Measurements from ENCODE around the gene CHD9.

DNA sequence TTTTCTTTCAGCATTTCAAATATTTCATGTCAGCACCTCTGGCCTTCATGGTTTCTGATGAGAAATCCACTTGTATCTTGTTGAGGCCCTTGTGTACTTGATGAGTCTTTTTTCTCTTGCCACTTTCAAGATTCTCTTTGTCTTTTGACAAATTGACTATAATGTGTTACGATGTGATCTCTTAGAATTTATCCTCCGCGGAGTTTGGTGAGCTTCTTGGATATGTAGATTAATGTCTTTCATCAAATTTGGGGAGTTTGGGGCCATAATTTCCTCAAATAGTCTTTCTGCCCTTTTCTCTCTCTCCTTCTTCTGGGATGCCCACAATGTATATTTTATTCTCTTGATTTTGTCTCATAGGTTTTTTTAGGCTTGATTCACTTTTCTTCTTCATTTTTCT is 96.0 kb downstream of the CHD9 start:
- TF ChIP-seq, protein P1, sequence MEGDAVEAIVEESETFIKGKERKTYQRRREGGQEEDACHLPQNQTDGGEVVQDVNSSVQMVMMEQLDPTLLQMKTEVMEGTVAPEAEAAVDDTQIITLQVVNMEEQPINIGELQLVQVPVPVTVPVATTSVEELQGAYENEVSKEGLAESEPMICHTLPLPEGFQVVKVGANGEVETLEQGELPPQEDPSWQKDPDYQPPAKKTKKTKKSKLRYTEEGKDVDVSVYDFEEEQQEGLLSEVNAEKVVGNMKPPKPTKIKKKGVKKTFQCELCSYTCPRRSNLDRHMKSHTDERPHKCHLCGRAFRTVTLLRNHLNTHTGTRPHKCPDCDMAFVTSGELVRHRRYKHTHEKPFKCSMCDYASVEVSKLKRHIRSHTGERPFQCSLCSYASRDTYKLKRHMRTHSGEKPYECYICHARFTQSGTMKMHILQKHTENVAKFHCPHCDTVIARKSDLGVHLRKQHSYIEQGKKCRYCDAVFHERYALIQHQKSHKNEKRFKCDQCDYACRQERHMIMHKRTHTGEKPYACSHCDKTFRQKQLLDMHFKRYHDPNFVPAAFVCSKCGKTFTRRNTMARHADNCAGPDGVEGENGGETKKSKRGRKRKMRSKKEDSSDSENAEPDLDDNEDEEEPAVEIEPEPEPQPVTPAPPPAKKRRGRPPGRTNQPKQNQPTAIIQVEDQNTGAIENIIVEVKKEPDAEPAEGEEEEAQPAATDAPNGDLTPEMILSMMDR (IDR thresholded peaks at IDR 0.05; ENCODE audit: low read depth, low read length): no peak
- TF ChIP-seq POLR2A (IDR thresholded peaks at IDR 0.05; ENCODE audit: extremely low read depth, insufficient read length) (no peak), MYC (IDR thresholded peaks at IDR 0.05; ENCODE audit: low read depth, low read length) (no peak)
- TF ChIP-seq, protein P2, sequence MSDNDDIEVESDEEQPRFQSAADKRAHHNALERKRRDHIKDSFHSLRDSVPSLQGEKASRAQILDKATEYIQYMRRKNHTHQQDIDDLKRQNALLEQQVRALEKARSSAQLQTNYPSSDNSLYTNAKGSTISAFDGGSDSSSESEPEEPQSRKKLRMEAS (IDR thresholded peaks at IDR 0.05; ENCODE audit: low read depth, low read length): no peak
